Astrocyte (in vitro differentiated cells and primary cell): Measurements from ENCODE around the gene KCNQ1. TPM values are rescaled to one million over a fixed set of nuclear protein-coding genes. Genes with fewer than 3 reads are reported as not detected.

Experiments used
- DNase-seq: peaks from one replicate; pipeline ENCODE4 v3.0.0-alpha.2; 2010; ENCODE audit warnings: low read depth
- FAIRE-seq: peaks from 2 replicates; lab custom pipeline; 2011; peaks lifted over from hg19 to GRCh38; lab: Jason Lieb, UNC
- H2AFZ ChIP-seq: 2 replicates; pipeline ENCODE4 v1.6.0; 2012; ENCODE audit warnings: low read depth, low read length, inconsistent platforms
- H3K27ac ChIP-seq: 2 replicates; pipeline ENCODE4 v1.5.1; 2011; ENCODE audit warnings: low read depth, low read length, inconsistent platforms
- H3K27me3 ChIP-seq: 2 replicates; pipeline ENCODE4 v1.6.0; 2011; ENCODE audit warnings: low read length, inconsistent platforms; ENCODE audit not compliant: insufficient read depth
- H3K36me3 ChIP-seq: 2 replicates; pipeline ENCODE4 v1.5.1; 2011; ENCODE audit warnings: low read length, inconsistent platforms; ENCODE audit not compliant: insufficient read depth
- H3K4me1 ChIP-seq: 2 replicates; pipeline ENCODE4 v1.5.1; 2011; ENCODE audit warnings: low read length, inconsistent platforms; ENCODE audit not compliant: insufficient read depth
- H3K4me2 ChIP-seq: 2 replicates; pipeline ENCODE4 v1.6.0; 2012; ENCODE audit warnings: low read length, inconsistent platforms
- H3K4me3 ChIP-seq: 2 replicates; pipeline ENCODE4 v1.5.1; 2011; ENCODE audit warnings: low read depth, mild to moderate bottlenecking, low read length, inconsistent platforms; ENCODE audit not compliant: insufficient read depth
- H3K79me2 ChIP-seq: 2 replicates; pipeline ENCODE4 v1.6.0; 2012; ENCODE audit warnings: mild to moderate bottlenecking, low read length, inconsistent platforms; ENCODE audit not compliant: insufficient read depth
- H3K9ac ChIP-seq: 2 replicates; pipeline ENCODE4 v1.6.0; 2012; ENCODE audit warnings: mild to moderate bottlenecking, low read length, inconsistent platforms
- H3K9me3 ChIP-seq: 2 replicates; pipeline ENCODE4 v1.5.1; 2012; ENCODE audit warnings: low read depth, mild to moderate bottlenecking, low read length, inconsistent platforms; ENCODE audit not compliant: insufficient read depth
- H4K20me1 ChIP-seq: 2 replicates; pipeline ENCODE4 v1.6.0; 2012; ENCODE audit warnings: low read length, inconsistent platforms; ENCODE audit not compliant: insufficient read depth
- H3K27ac Mint-ChIP-seq: one replicate; pipeline ENCODE4 v1.8.0; 2021; ENCODE audit warnings: mild to moderate bottlenecking, mixed read lengths; ENCODE audit not compliant: unreplicated experiment
- H3K27me3 Mint-ChIP-seq: one replicate; pipeline ENCODE4 v1.8.0; 2021; ENCODE audit warnings: low read depth, mixed read lengths; ENCODE audit not compliant: unreplicated experiment
- H3K36me3 Mint-ChIP-seq: one replicate; pipeline ENCODE4 v1.8.0; 2021; ENCODE audit warnings: low read depth, mixed read lengths; ENCODE audit not compliant: unreplicated experiment
- H3K4me1 Mint-ChIP-seq: one replicate; pipeline ENCODE4 v1.8.0; 2021; ENCODE audit warnings: low read depth, mixed read lengths; ENCODE audit not compliant: unreplicated experiment
- H3K4me3 Mint-ChIP-seq: one replicate; pipeline ENCODE4 v1.8.0; 2021; ENCODE audit warnings: mild to moderate bottlenecking, moderate library complexity, mixed read lengths; ENCODE audit not compliant: unreplicated experiment
- H3K9me3 Mint-ChIP-seq: one replicate; pipeline ENCODE4 v1.8.0; 2021; ENCODE audit warnings: mild to moderate bottlenecking, mixed read lengths; ENCODE audit not compliant: unreplicated experiment
- EZH2 ChIP-seq: IDR thresholded peaks from 2 replicates; pipeline ENCODE4 v1.6.1; 2012; ENCODE audit warnings: mild to moderate bottlenecking, low read length, inconsistent platforms; ENCODE audit not compliant: insufficient read depth
- total RNA-seq: library from RNA; stranded (reverse); gene quantifications from 2 replicates; pipeline ENCODE4 v1.2.1, GENCODE V29; 2021
- TF ChIP-seq, protein P1 (sequence below): IDR thresholded peaks from 2 replicates; pipeline ENCODE4 v1.5.1; 2011; ENCODE audit warnings: low read depth, mild to moderate bottlenecking, inconsistent platforms, low read length, moderate library complexity; ENCODE audit not compliant: insufficient read depth

The KCNQ1 gene
- total RNA-seq, 1 donor from 2014 or later: not detected

DNA sequence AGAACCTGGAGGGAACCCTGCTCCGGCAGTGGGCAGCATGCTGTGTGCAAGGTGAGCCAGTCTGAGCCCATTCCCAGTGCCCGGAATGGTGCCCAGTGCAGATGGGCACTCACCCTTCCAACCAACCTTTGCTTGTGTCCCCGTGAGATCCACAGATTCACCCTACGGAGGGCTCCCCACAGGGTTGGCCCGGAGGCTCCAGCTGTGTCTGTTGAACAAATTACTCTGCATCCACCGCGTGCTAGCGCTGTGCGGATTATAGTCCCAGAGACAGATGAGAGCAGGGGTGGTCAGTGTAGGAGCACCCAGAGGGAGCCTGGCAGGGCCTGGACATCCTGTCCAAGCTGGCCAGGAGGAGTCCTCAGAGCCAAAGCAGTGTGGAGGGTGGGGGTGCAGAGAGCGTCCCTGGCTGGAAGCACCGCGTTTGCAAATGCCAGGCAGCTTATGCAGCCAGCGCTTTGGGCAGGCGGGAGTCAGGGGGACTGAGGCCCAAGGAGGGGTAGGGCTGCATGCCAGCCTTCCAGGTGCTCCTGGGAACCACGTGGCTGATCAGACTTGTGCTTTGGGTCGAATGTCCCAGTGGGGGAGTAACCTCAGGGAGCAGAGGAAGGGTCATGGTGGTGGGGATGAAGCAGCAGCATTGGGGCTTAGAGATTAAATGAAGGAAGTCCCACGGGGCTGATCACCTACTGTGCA lies 80.5 kb downstream of the KCNQ1 start:
- no peak for DNase-seq
- Mint-ChIP-seq H3K27ac (no peak overlapping the region), H3K36me3 (no peaks in the 10 kb centered on the region), H3K4me1 (no peaks in the 10 kb centered on the region), H3K27me3 (peaks cover 56% of the 10 kb centered on the region), H3K4me3 (no peak overlapping the region), H3K9me3 (no peaks in the 10 kb centered on the region)
- H3K27ac ChIP-seq: no peak overlapping the region
- H4K20me1 ChIP-seq: no peaks in the 10 kb centered on the region
- no peaks in the 10 kb centered on the region for H3K9me3 ChIP-seq
- no peaks in the 10 kb centered on the region for H3K4me1 ChIP-seq
- TF ChIP-seq, protein P1, sequence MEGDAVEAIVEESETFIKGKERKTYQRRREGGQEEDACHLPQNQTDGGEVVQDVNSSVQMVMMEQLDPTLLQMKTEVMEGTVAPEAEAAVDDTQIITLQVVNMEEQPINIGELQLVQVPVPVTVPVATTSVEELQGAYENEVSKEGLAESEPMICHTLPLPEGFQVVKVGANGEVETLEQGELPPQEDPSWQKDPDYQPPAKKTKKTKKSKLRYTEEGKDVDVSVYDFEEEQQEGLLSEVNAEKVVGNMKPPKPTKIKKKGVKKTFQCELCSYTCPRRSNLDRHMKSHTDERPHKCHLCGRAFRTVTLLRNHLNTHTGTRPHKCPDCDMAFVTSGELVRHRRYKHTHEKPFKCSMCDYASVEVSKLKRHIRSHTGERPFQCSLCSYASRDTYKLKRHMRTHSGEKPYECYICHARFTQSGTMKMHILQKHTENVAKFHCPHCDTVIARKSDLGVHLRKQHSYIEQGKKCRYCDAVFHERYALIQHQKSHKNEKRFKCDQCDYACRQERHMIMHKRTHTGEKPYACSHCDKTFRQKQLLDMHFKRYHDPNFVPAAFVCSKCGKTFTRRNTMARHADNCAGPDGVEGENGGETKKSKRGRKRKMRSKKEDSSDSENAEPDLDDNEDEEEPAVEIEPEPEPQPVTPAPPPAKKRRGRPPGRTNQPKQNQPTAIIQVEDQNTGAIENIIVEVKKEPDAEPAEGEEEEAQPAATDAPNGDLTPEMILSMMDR: no peak
- TF ChIP-seq EZH2: no peak
- no peak overlapping the region for H3K4me2 ChIP-seq
- H2AFZ ChIP-seq: no peak overlapping the region
- no peaks in the 10 kb centered on the region for H3K79me2 ChIP-seq
- no peaks in the 10 kb centered on the region for H3K36me3 ChIP-seq
- peaks cover 17% of the 10 kb centered on the region for H3K27me3 ChIP-seq
- no peak for FAIRE-seq
- H3K4me3 ChIP-seq: no peak overlapping the region
- no peak overlapping the region for H3K9ac ChIP-seq

DNA sequence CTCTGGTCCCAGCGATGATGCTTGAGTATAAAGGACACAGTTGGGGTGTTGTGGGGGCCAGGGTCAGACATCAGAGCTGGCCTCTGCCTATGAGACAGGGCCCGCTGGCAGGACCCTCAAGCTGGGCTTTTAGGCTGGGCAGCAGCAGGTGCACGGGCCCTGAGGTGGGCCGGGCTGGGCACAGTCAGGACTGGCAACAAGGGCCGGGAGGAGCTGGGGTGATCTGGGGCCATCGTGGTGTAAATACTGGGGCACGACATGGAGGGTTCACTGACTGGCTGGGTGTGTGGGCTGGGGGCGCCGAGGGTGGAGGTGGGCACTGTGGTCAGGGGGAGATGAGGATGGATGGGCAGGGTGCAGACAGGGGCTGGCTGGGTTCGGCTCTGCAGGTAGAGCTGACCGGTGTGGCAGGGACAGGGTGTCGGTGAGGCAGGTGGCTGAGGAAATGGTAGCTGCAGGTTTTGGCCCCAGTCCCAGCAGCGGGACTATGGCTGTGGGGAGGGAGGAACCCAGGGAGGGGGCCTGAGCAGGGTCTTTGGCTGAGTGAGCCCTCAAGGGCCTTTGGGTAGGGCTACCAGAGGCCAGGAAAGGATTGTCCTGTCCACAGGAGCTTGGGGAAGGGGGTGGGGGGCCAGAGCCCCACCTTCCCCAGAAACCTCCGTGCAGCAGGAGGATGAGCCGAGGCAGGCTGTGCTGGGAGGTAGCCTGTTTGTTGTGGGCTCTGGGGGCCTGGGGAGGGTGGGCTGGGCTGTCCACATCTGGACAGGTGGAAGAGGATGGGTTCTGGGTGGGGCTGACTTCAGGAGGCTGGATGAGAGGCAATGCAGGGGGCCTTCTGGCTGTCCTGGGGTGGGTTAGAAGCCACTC lies 81.4 kb downstream of the KCNQ1 start:
- no peak overlapping the region for H2AFZ ChIP-seq
- no peaks in the 10 kb centered on the region for H4K20me1 ChIP-seq
- Mint-ChIP-seq H3K27me3 (peaks cover 54% of the 10 kb centered on the region), H3K4me3 (no peak overlapping the region), H3K4me1 (no peaks in the 10 kb centered on the region), H3K27ac (no peak overlapping the region), H3K9me3 (no peaks in the 10 kb centered on the region), H3K36me3 (no peaks in the 10 kb centered on the region)
- no peaks in the 10 kb centered on the region for H3K36me3 ChIP-seq
- H3K4me3 ChIP-seq: no peak overlapping the region
- no peaks in the 10 kb centered on the region for H3K4me1 ChIP-seq
- TF ChIP-seq EZH2: no peak
- TF ChIP-seq, protein P1: no peak
- H3K9me3 ChIP-seq: no peaks in the 10 kb centered on the region
- no peak overlapping the region for H3K27ac ChIP-seq
- no peak for DNase-seq
- FAIRE-seq: no peak
- H3K9ac ChIP-seq: no peak overlapping the region
- peaks cover 15% of the 10 kb centered on the region for H3K27me3 ChIP-seq
- H3K4me2 ChIP-seq: no peak overlapping the region
- no peaks in the 10 kb centered on the region for H3K79me2 ChIP-seq
